GM12878 (cell line): ENCODE results near the gene PDF. TPM values are rescaled to one million over a fixed set of nuclear protein-coding genes. Genes with fewer than 3 reads are reported as not detected.

Experiments used
- ATAC-seq: fragments of 200-7000 bp; cut with Tn5 transposase; 3 replicates; pipeline ENCODE4 v1.9.1; 2020; ENCODE audit warnings: mild to moderate bottlenecking, moderate library complexity
- BruUV-seq: library from RNA; stranded (reverse); fragments of 400-500 nt; replicated peaks from 2 replicates; lab custom pipeline; 2021; lab: Mats Ljungman, UMichigan
- CTCF ChIA-PET: fragments of 300-600 bp; sonication (Branson Sonifier 250); formaldehyde crosslinking; extraction: SDS; loops from one replicate; lab custom pipeline; 2021; ENCODE audit warnings: inconsistent platforms; lab: Yijun Ruan, JAX
- POLR2A ChIA-PET: fragments of 350-600 bp; formaldehyde crosslinking; extraction: SDS; loops from one replicate; lab custom pipeline; 2021; ENCODE audit warnings: inconsistent platforms; lab: Charles Lee
- RAD21 ChIA-PET: fragments of 300-600 bp; sonication (Branson Sonifier 250); formaldehyde crosslinking; loops from one replicate; lab custom pipeline; 2023; ENCODE audit warnings: antibody characterized with exemption; ENCODE audit not compliant: unreplicated experiment; lab: Charles Lee
- SMC1A ChIA-PET: fragments of 300-600 bp; sonication (Branson Sonifier 250); formaldehyde crosslinking; loops from one replicate; lab custom pipeline; 2023; ENCODE audit not compliant: unreplicated experiment, uncharacterized antibody; lab: Charles Lee
- DNase-seq: peaks from one replicate; pipeline ENCODE4 v3.0.0-alpha.2; 2011; ENCODE audit warnings: low read depth, low spot score
- FAIRE-seq: peaks from 3 replicates; lab custom pipeline; 2011; peaks lifted over from hg19 to GRCh38; lab: Jason Lieb, UNC
- H2AFZ ChIP-seq: 2 replicates; pipeline ENCODE4 v1.6.0; 2011; ENCODE audit warnings: low read depth, low read length, control low read depth; ENCODE audit not compliant: control insufficient read depth
- H3K27ac ChIP-seq: 2 replicates; pipeline ENCODE4 v1.5.1; 2011; ENCODE audit warnings: control low read depth; ENCODE audit not compliant: control insufficient read depth, insufficient read depth
- H3K27me3 ChIP-seq, 2 experiments: replicated peaks in 1 of 2; 2 replicates each; pipeline versions ENCODE4 v1.6.0 to v1.6.1; 2011; ENCODE audit warnings: low read length in 1 of 2; ENCODE audit not compliant: control insufficient read depth in 2 of 2, insufficient read depth in 2 of 2
- H3K36me3 ChIP-seq, 2 experiments: 2 replicates each; pipeline ENCODE4 v1.5.1; 2011; ENCODE audit warnings: low read length in 1 of 2; ENCODE audit not compliant: control insufficient read depth in 2 of 2, insufficient read depth in 2 of 2
- H3K4me1 ChIP-seq: 2 replicates; pipeline ENCODE4 v1.6.1; 2011; ENCODE audit warnings: mild to moderate bottlenecking, low read length, moderate library complexity, mixed read lengths; ENCODE audit not compliant: control insufficient read depth, insufficient read depth
- H3K4me2 ChIP-seq: 2 replicates; pipeline ENCODE4 v1.6.0; 2011; ENCODE audit warnings: control low read depth; ENCODE audit not compliant: control insufficient read depth, insufficient read depth
- H3K4me3 ChIP-seq: fragments of 200-600 bp; sonication (generic); 2 replicates; pipeline ENCODE4 v1.5.1; 2016
- H3K79me2 ChIP-seq: 2 replicates; pipeline ENCODE4 v1.6.0; 2011; ENCODE audit warnings: low read length; ENCODE audit not compliant: control insufficient read depth, insufficient read depth
- H3K9ac ChIP-seq: 2 replicates; pipeline ENCODE4 v1.8.0; 2011; ENCODE audit warnings: low read length, control low read depth, mixed read lengths; ENCODE audit not compliant: control insufficient read depth, insufficient read depth
- H3K9me3 ChIP-seq: replicated peaks from 3 replicates; pipeline ENCODE4 v1.5.1; 2011; ENCODE audit warnings: mild to moderate bottlenecking, low read length; ENCODE audit not compliant: control insufficient read depth, insufficient read depth
- H4K20me1 ChIP-seq: 2 replicates; pipeline ENCODE4 v1.6.0; 2011; ENCODE audit not compliant: control insufficient read depth, insufficient read depth
- ASH2L ChIP-seq: fragments of 300-600, 200-600 bp; sonication (generic); IDR thresholded peaks from 2 replicates; pipeline ENCODE4 v1.6.1; 2017; ENCODE audit warnings: low read depth, mild to moderate bottlenecking, borderline replicate concordance
- ATF7 ChIP-seq: fragments of 450-650 bp; IDR thresholded peaks from 2 replicates; pipeline ENCODE4 v1.6.1; 2016; ENCODE audit warnings: low read depth, mild to moderate bottlenecking
- BACH1 ChIP-seq: fragments of 450-650 bp; IDR thresholded peaks from 2 replicates; pipeline ENCODE4 v1.6.1; 2017; ENCODE audit warnings: mild to moderate bottlenecking, borderline replicate concordance
- CEBPB ChIP-seq, 2 experiments: fragments of 150-350 bp in 1 of 2; IDR thresholded peaks; 2 replicates each; pipeline ENCODE4 v1.6.1; 2012 to 2014; ENCODE audit warnings: low read depth in 2 of 2, low read length in 2 of 2, borderline replicate concordance in 1 of 2, inconsistent platforms in 1 of 2
- DPF2 ChIP-seq: fragments of 450-650 bp; IDR thresholded peaks from 2 replicates; pipeline ENCODE4 v1.6.1; 2017; ENCODE audit warnings: mild to moderate bottlenecking
- GABPA ChIP-seq: IDR thresholded peaks from 2 replicates; pipeline ENCODE4 v1.6.1; 2014; ENCODE audit warnings: antibody characterized with exemption, low read depth, mild to moderate bottlenecking, inconsistent platforms
- IKZF2 ChIP-seq, 2 experiments: fragments of 450-650 bp; IDR thresholded peaks; 2 replicates each; pipeline ENCODE4 v1.6.1; 2017; ENCODE audit warnings: mild to moderate bottlenecking in 2 of 2, moderate library complexity in 2 of 2
- KAT2A ChIP-seq: conservative IDR thresholded peaks from 2 replicates; pipeline ENCODE4 v1.6.1; 2011; ENCODE audit warnings: low read depth, low read length; ENCODE audit not compliant: control insufficient read depth
- NBN ChIP-seq: fragments of 450-650 bp; IDR thresholded peaks from 2 replicates; pipeline ENCODE4 v1.6.1; 2016
- PML ChIP-seq: IDR thresholded peaks from 2 replicates; pipeline ENCODE4 v1.6.1; 2012; ENCODE audit warnings: low read length, inconsistent platforms
- POLR2A ChIP-seq: IDR thresholded peaks from 2 replicates; pipeline ENCODE4 v1.6.1; 2011; ENCODE audit warnings: low read depth, mild to moderate bottlenecking, low read length
- POU2F2 ChIP-seq: IDR thresholded peaks from 3 replicates; pipeline ENCODE4 v1.6.1; 2011; ENCODE audit warnings: low read depth, mild to moderate bottlenecking, low read length, borderline replicate concordance
- RAD51 ChIP-seq: fragments of 450-650 bp; IDR thresholded peaks from 2 replicates; pipeline ENCODE4 v1.6.1; 2016; ENCODE audit warnings: moderate library complexity, mild to moderate bottlenecking, inconsistent platforms
- RBBP5 ChIP-seq: fragments of 200-600 bp; sonication (generic); conservative IDR thresholded peaks from 2 replicates; pipeline ENCODE4 v1.6.1; 2016
- RELA ChIP-seq: fragments of 450-650 bp; IDR thresholded peaks from 2 replicates; pipeline ENCODE4 v1.8.0; 2014; ENCODE audit warnings: borderline replicate concordance; ENCODE audit not compliant: partially characterized antibody
- WGBS: methylation state at CpG from one replicate; pipeline ENCODE4 v1.1.6; 2016; ENCODE audit warnings: low lambda C conversion rate; ENCODE audit not compliant: insufficient replicate concordance, insufficient coverage; ENCODE audit errors: missing lambda C conversion rate; 5-methylcytosine and 5-hydroxymethylcytosine counted together
- in situ Hi-C: fragments of 300-500 bp; cut with MboI; formaldehyde crosslinking; loops from 9 replicates; pipeline ENCODE4 v1.14.3; 2018; ENCODE audit warnings: mixed read lengths
- intact Hi-C: fragments of 100-400 bp; cut with micrococcal nuclease; formaldehyde crosslinking; loops from one replicate; pipeline ENCODE4 v1.14.2; 2022; ENCODE audit not compliant: unreplicated experiment
- polyA plus RNA-seq, 11 experiments: library from polyadenylated mRNA; depleted of rRNA in 4 of 11; unstranded in 6 of 11; stranded (reverse) in 5 of 11; fragments of >200 nt; fragmentation: Nextera tagmentation in 4 of 11; fragmentation: Illumina TruSeq in 1 of 11; extraction: Ambion mirVana in 4 of 11; extraction: Trizol in 1 of 11; gene quantifications; 1 replicate in 1 of 11; 2 replicates in 10 of 11; pipeline versions ENCODE4 v1.2.1 to v1.2.3, GENCODE V29; 2011 to 2016; ENCODE audit warnings: inconsistent platforms in 2 of 11, missing spikeins in 2 of 11, low read depth in 1 of 11
- total RNA-seq, 4 experiments: library from RNA; depleted of rRNA in 3 of 4; stranded (reverse); fragments of >200 nt in 3 of 4; fragmentation: Illumina TruSeq in 1 of 4; extraction: Trizol in 1 of 4; gene quantifications; 2 replicates each; pipeline versions ENCODE4 v1.2.1 to v1.2.3, GENCODE V29; 2013 to 2021
- TF ChIP-seq, protein P1 (sequence below): fragments of 450-650 bp; conservative IDR thresholded peaks from 2 replicates; pipeline ENCODE4 v1.6.1; 2017; ENCODE audit warnings: mild to moderate bottlenecking, moderate library complexity
- TF ChIP-seq, protein P2 (sequence below): fragments of 450-650 bp; IDR thresholded peaks from 2 replicates; pipeline ENCODE4 v1.6.1; 2014; ENCODE audit warnings: mild to moderate bottlenecking
- TF ChIP-seq, protein P3 (sequence below): fragments of 450-650 bp; IDR thresholded peaks from 2 replicates; pipeline ENCODE4 v1.6.1; 2017; ENCODE audit warnings: low read depth, mild to moderate bottlenecking, moderate library complexity

PDF gene
- total and polyA plus RNA-seq, 10 of the 15 experiments (the other 5 are each of a cell fraction or from before 2014, with no cell fraction given), result 0.13 to 44.1 (median 16.7) TPM

DNA sequence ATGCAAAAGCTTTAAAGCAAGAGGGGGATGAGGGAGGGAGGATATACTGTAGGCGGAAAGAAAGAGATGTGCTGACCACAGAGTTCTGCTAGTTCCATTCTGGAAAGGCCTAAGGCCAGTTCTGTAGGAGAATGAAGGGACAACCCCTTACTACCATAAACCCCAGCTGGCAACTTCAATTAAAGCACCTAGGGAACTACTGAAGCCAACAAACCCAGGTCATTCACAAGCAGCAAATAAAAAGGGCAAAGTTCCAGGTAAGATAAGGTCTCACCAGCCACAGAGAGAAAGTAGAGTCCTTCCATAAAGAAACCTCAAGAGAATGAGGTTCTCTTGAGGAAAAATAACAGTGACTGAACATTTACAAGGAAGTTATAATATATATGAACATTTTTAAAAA lies 42.6 kb upstream of the PDF start:
- Histone ChIP-seq H3K27me3 (no peaks in the 10 kb centered on the region), H3K4me1 (no peaks in the 10 kb centered on the region), H3K9ac (no peak overlapping the region), H3K4me2 (no peak overlapping the region), H3K9me3 (no peaks in the 10 kb centered on the region), H3K36me3 (peaks cover 6 to 24% of the 10 kb centered on the region in 2 experiments), H3K4me3 (no peak overlapping the region), H3K79me2 (no peaks in the 10 kb centered on the region), H2AFZ (no peak overlapping the region), H4K20me1 (no peaks in the 10 kb centered on the region), H3K27ac (no peak overlapping the region)
- in situ Hi-C loops, result no loop called here
- TF ChIP-seq DPF2 (no peak), RBBP5 (no peak), ATF7 (no peak), ASH2L (no peak), KAT2A (no peak), RELA (no peak), NBN (no peak), GABPA (no peak), IKZF2 (IDR thresholded peaks at IDR 0.05) (no peak), POU2F2 (no peak), CEBPB (IDR thresholded peaks at IDR 0.05; ENCODE audit: borderline replicate concordance in 1 of 2, low read depth in 2 of 2, low read length in 2 of 2) (no peak), BACH1 (no peak), RAD51 (no peak), PML (no peak), POLR2A (no peak)
- TF ChIP-seq, protein P1, sequence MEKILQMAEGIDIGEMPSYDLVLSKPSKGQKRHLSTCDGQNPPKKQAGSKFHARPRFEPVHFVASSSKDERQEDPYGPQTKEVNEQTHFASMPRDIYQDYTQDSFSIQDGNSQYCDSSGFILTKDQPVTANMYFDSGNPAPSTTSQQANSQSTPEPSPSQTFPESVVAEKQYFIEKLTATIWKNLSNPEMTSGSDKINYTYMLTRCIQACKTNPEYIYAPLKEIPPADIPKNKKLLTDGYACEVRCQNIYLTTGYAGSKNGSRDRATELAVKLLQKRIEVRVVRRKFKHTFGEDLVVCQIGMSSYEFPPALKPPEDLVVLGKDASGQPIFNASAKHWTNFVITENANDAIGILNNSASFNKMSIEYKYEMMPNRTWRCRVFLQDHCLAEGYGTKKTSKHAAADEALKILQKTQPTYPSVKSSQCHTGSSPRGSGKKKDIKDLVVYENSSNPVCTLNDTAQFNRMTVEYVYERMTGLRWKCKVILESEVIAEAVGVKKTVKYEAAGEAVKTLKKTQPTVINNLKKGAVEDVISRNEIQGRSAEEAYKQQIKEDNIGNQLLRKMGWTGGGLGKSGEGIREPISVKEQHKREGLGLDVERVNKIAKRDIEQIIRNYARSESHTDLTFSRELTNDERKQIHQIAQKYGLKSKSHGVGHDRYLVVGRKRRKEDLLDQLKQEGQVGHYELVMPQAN, result no peak
- TF ChIP-seq, protein P2, sequence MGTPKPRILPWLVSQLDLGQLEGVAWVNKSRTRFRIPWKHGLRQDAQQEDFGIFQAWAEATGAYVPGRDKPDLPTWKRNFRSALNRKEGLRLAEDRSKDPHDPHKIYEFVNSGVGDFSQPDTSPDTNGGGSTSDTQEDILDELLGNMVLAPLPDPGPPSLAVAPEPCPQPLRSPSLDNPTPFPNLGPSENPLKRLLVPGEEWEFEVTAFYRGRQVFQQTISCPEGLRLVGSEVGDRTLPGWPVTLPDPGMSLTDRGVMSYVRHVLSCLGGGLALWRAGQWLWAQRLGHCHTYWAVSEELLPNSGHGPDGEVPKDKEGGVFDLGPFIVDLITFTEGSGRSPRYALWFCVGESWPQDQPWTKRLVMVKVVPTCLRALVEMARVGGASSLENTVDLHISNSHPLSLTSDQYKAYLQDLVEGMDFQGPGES, result no peak
- TF ChIP-seq, protein P3, sequence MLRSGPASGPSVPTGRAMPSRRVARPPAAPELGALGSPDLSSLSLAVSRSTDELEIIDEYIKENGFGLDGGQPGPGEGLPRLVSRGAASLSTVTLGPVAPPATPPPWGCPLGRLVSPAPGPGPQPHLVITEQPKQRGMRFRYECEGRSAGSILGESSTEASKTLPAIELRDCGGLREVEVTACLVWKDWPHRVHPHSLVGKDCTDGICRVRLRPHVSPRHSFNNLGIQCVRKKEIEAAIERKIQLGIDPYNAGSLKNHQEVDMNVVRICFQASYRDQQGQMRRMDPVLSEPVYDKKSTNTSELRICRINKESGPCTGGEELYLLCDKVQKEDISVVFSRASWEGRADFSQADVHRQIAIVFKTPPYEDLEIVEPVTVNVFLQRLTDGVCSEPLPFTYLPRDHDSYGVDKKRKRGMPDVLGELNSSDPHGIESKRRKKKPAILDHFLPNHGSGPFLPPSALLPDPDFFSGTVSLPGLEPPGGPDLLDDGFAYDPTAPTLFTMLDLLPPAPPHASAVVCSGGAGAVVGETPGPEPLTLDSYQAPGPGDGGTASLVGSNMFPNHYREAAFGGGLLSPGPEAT, result no peak
- RAD21 ChIA-PET, result no interaction called here
- SMC1A ChIA-PET, result interaction anchor here (0.8 kb wide), 1 partner anchor 33 kb away, joined by 3 read pairs; no protein-coding TSS in a partner anchor
- DNase-seq (no peak), FAIRE-seq (no peak), ATAC-seq (no peak)
- intact Hi-C loops, result no loop called here
- POLR2A ChIA-PET, result interaction anchor here (0.8 to 1.3 kb wide), 2 partner anchors 9 to 11 kb away, joined by 3 read pairs; no protein-coding TSS in a partner anchor
- BruUV-seq, result no TSS peak
- CTCF ChIA-PET, result no interaction called here
- WGBS, result 91% methylated on average over 1 of the region's 1 CpG
